ENCODE results near the gene HLA-F. TPM values are rescaled to one million over a fixed set of nuclear protein-coding genes. Genes with fewer than 3 reads are reported as not detected.

Gene HLA-F
- total RNA-seq, 4 donors from 2014 or later: 90.4 to 500 (median 306) TPM

GRCh38 chr6:29744131-29744530 lies 20.9 kb downstream of the HLA-F start:
- intact Hi-C loops (cut with DNase I; ENCODE audit: low total_unique reads) (no loop called here), in situ Hi-C loops (cut with MboI; ENCODE audit: low pct_ligation_motif_present in 1 of 4, low pct_unique_long_range_greater_than_20kb in 1 of 4, low sequenced_read_pairs in 3 of 4) (loop anchor here in 3 of 4 donors (25.0 kb wide), 2 partner anchors 93 to 268 kb away; partner anchors contain the start of gene HLA-G (in 2 of the 3))
- no peak overlapping the region for H3K27ac ChIP-seq
- no peaks in the 10 kb centered on the region for H3K9me3 ChIP-seq
- H3K4me3 ChIP-seq: no peak overlapping the region
- TF ChIP-seq POLR2A (IDR thresholded peaks at IDR 0.05): no peak
- no peak for TF ChIP-seq EP300 (IDR thresholded peaks at IDR 0.05; ENCODE audit: low read depth)
- no peak for TF ChIP-seq CTCF (IDR thresholded peaks at IDR 0.05)
- no peak for TF ChIP-seq POLR2AphosphoS5 (IDR thresholded peaks at IDR 0.05)
- WGBS, 2 donors (ENCODE audit: low coverage in 1 of 2): 100% methylated on average over 3 of the region's 4 CpGs; no CpG with 5 or more reads in 1 of the 2 donors
- DNase-seq: no peak
- no peaks in the 10 kb centered on the region for H3K27me3 ChIP-seq
- no peaks in the 10 kb centered on the region for H3K36me3 ChIP-seq
- peaks cover 0 to 11% (median 9%) of the 10 kb centered on the region in 4 donors for H3K4me1 ChIP-seq

DNA sequence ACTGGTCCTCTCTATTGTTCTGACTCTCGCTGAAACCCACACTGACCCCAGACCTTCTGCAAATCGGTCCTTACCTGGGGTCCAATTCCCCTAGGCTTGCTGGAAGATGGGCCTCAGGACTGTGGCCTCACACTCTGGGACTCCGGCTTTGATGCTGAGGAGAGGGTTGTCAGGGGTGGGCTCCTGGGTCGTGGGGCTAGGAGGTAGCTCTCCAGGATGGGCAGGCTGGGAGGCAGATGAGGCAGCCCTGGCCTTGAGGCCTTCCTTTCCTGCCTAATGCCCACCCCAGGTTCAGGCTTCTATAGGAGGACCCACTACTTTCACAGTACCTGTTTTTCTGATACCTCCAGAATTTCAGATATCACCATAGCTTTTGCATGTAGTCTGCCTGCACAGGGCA lies 21.4 kb downstream of the HLA-F start:
- Histone ChIP-seq H3K27ac (no peak overlapping the region), H3K4me1 (peaks cover 2 to 16% (median 14%) of the 10 kb centered on the region in 4 donors), H3K36me3 (no peaks in the 10 kb centered on the region), H3K9me3 (no peaks in the 10 kb centered on the region), H3K27me3 (no peaks in the 10 kb centered on the region), H3K4me3 (no peak overlapping the region)
- in situ Hi-C loops (cut with MboI; ENCODE audit: low pct_ligation_motif_present in 1 of 4, low pct_unique_long_range_greater_than_20kb in 1 of 4, low sequenced_read_pairs in 3 of 4) (loop anchor here in 3 of 4 donors (25.0 kb wide), 2 partner anchors 93 to 268 kb away; partner anchors contain the start of gene HLA-G (in 2 of the 3)), intact Hi-C loops (cut with DNase I; ENCODE audit: low total_unique reads) (no loop called here)
- no peak for DNase-seq
- WGBS, 2 donors (ENCODE audit: low coverage in 1 of 2): 72% methylated on average over 4 of the region's 4 CpGs; no CpG with 5 or more reads in 1 of the 2 donors
- TF ChIP-seq CTCF (IDR thresholded peaks at IDR 0.05) (no peak), EP300 (IDR thresholded peaks at IDR 0.05; ENCODE audit: low read depth) (no peak), POLR2AphosphoS5 (IDR thresholded peaks at IDR 0.05) (no peak), POLR2A (IDR thresholded peaks at IDR 0.05) (no peak)

DNA sequence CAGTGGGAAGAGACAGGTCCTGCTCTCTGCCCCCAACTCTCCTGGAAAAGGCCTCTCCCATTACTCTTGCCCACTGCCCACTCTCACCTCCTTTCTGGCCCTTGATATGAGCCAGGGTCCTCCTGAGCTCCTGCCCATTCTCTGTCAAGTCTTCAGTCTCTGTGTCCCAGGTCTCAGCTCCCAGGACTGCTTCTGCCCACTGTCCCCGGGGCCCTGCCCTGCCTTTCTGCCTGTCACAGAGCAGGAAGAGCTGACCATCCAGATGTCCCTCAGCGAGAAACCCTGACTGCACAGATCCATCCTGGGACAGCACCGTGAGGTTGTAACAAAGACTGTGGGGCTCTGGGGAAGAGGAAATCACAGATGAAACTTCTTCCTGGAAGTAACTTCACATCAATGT lies 22.2 kb downstream of the HLA-F start:
- no peak for DNase-seq
- peaks cover 4 to 18% (median 16%) of the 10 kb centered on the region in 4 donors for H3K4me1 ChIP-seq
- intact Hi-C loops (cut with DNase I; ENCODE audit: low total_unique reads) (no loop called here), in situ Hi-C loops (cut with MboI; ENCODE audit: low pct_ligation_motif_present in 1 of 4, low pct_unique_long_range_greater_than_20kb in 1 of 4, low sequenced_read_pairs in 3 of 4) (loop anchor here in 3 of 4 donors (25.0 kb wide), 2 partner anchors 92 to 267 kb away; partner anchors contain the start of gene HLA-G (in 2 of the 3))
- WGBS, 2 donors (ENCODE audit: low coverage in 1 of 2): 80% methylated on average over 3 of the region's 3 CpGs; no CpG with 5 or more reads in 1 of the 2 donors
- H3K27me3 ChIP-seq: no peaks in the 10 kb centered on the region
- H3K9me3 ChIP-seq: no peaks in the 10 kb centered on the region
- H3K4me3 ChIP-seq: no peak overlapping the region
- TF ChIP-seq POLR2A (IDR thresholded peaks at IDR 0.05): no peak
- TF ChIP-seq EP300 (IDR thresholded peaks at IDR 0.05; ENCODE audit: low read depth): no peak
- TF ChIP-seq CTCF (IDR thresholded peaks at IDR 0.05): no peak
- no peak for TF ChIP-seq POLR2AphosphoS5 (IDR thresholded peaks at IDR 0.05)
- H3K27ac ChIP-seq: no peak overlapping the region
- no peaks in the 10 kb centered on the region for H3K36me3 ChIP-seq

GRCh38 chr6:29745855-29746449 lies 22.7 kb downstream of the HLA-F start:
- H3K4me1 ChIP-seq: peaks cover 4 to 18% (median 16%) of the 10 kb centered on the region in 4 donors
- TF ChIP-seq CTCF (IDR thresholded peaks at IDR 0.05) (no peak), POLR2AphosphoS5 (IDR thresholded peaks at IDR 0.05) (no peak)
- in situ Hi-C loops (cut with MboI; ENCODE audit: low pct_ligation_motif_present in 1 of 4, low pct_unique_long_range_greater_than_20kb in 1 of 4, low sequenced_read_pairs in 3 of 4) (loop anchor here in 3 of 4 donors (25.0 kb wide), 2 partner anchors 91 to 266 kb away; partner anchors contain the start of gene HLA-G (in 2 of the 3)), intact Hi-C loops (cut with DNase I; ENCODE audit: low total_unique reads) (no loop called here)
- WGBS, 2 donors (ENCODE audit: low coverage in 1 of 2): 91 to 100% methylated on average over 1 to 4 of the region's 4 CpGs
- H3K36me3 ChIP-seq: no peaks in the 10 kb centered on the region
- no peaks in the 10 kb centered on the region for H3K9me3 ChIP-seq
- DNase-seq: no peak
- H3K27me3 ChIP-seq: no peaks in the 10 kb centered on the region
- no peak overlapping the region for H3K4me3 ChIP-seq
- H3K27ac ChIP-seq: no peak overlapping the region
